HCT116 (cell line): Measurements from ENCODE around the gene SART3. TPM values are rescaled to one million over a fixed set of nuclear protein-coding genes. Genes with fewer than 3 reads are reported as not detected.

ENCODE experiments used
- ATAC-seq: fragments of 200-7000 bp; cut with Tn5 transposase; 2 replicates; pipeline ENCODE4 v1.9.1; 2020; ENCODE audit warnings: mild to moderate bottlenecking, moderate library complexity
- BruUV-seq: library from RNA; stranded (reverse); fragments of 400-500 nt; replicated peaks from 2 replicates; lab custom pipeline; 2021; lab: Mats Ljungman, UMichigan
- CTCF ChIA-PET: fragments of 300-600 bp; sonication (Branson Sonifier 250); formaldehyde crosslinking; loops from one replicate; lab custom pipeline; 2021; ENCODE audit warnings: antibody characterized with exemption; lab: Charles Lee
- POLR2A ChIA-PET: fragments of 300-600, 350-600 bp; sonication (Branson Sonifier 250); formaldehyde crosslinking; loops from one replicate; lab custom pipeline; 2021; ENCODE audit warnings: antibody characterized with exemption; lab: Charles Lee
- RAD21 ChIA-PET, 2 experiments: fragments of 300-600 bp; sonication (Branson Sonifier 250); formaldehyde crosslinking; loops; one replicate each; lab custom pipeline; 2023; ENCODE audit warnings: low total read pairs in 2 of 2; ENCODE audit not compliant: uncharacterized antibody in 2 of 2, unreplicated experiment in 2 of 2, low non-redundant PET in 1 of 2; lab: Charles Lee
- DNase-seq: peaks from one replicate; pipeline ENCODE4 v3.0.0-alpha.2; 2010; ENCODE audit warnings: low read depth, low spot score
- H2AFZ ChIP-seq: fragments of 200-600 bp; shearing (Covaris generic), sonication (generic); 2 replicates; pipeline ENCODE4 v1.6.1; 2017; ENCODE audit warnings: low read depth, mixed run types, mixed read lengths, antibody characterized with exemption, low read length; ENCODE audit not compliant: poor library complexity, severe bottlenecking
- H3K27ac ChIP-seq: 2 replicates; pipeline ENCODE4 v1.5.1; 2012; ENCODE audit warnings: low read depth, low read length
- H3K27me3 ChIP-seq: fragments of 200-600 bp; sonication (generic); 2 replicates; pipeline ENCODE4 v1.6.1; 2016; ENCODE audit warnings: mixed run types, low read length, mixed read lengths; ENCODE audit not compliant: insufficient read depth
- H3K36me3 ChIP-seq, 2 experiments: fragments of 200-500 bp in 1 of 2; fragments of 200-600 bp in 1 of 2; sonication (Bioruptor generic) in 1 of 2; sonication (generic) in 1 of 2; 2 replicates each; pipeline versions ENCODE4 v1.5.1 to v1.6.1; 2014 to 2016; ENCODE audit warnings: low read length in 2 of 2, inconsistent platforms in 1 of 2, mixed read lengths in 1 of 2, mixed run types in 1 of 2; ENCODE audit not compliant: insufficient read depth in 2 of 2, control insufficient read depth in 1 of 2
- H3K4me1 ChIP-seq, 2 experiments: fragments of 200-600 bp in 1 of 2; sonication (generic) in 1 of 2; 2 replicates each; pipeline versions ENCODE4 v1.5.1 to v1.6.1; 2012 to 2017; ENCODE audit warnings: low read length in 2 of 2, inconsistent platforms in 1 of 2, mild to moderate bottlenecking in 1 of 2, mixed read lengths in 1 of 2, mixed run types in 1 of 2, moderate library complexity in 1 of 2; ENCODE audit not compliant: insufficient read depth in 2 of 2, control insufficient read depth in 1 of 2
- H3K4me2 ChIP-seq: fragments of 200-600 bp; sonication (generic); 2 replicates; pipeline ENCODE4 v1.6.1; 2017; ENCODE audit warnings: mixed run types, low read length, mixed read lengths
- H3K4me3 ChIP-seq, 2 experiments: fragments of 200-600 bp in 1 of 2; sonication (generic) in 1 of 2; replicated peaks in 1 of 2; 2 replicates each; pipeline ENCODE4 v1.5.1; 2011 to 2016; ENCODE audit warnings: low read length in 2 of 2, control low read depth in 1 of 2, low read depth in 1 of 2, mild to moderate bottlenecking in 1 of 2, mixed read lengths in 1 of 2, mixed run types in 1 of 2
- H3K79me2 ChIP-seq: fragments of 200-600 bp; sonication (generic); 2 replicates; pipeline ENCODE4 v1.6.1; 2017; ENCODE audit warnings: mild to moderate bottlenecking, mixed run types, low read length, moderate library complexity, mixed read lengths; ENCODE audit not compliant: insufficient read depth
- H3K9ac ChIP-seq: fragments of 200-600 bp; sonication (generic); 2 replicates; pipeline ENCODE4 v1.6.1; 2016; ENCODE audit warnings: low read length, mixed read lengths
- H3K9me2 ChIP-seq: fragments of 200-600 bp; sonication (generic), shearing (Covaris generic); 2 replicates; pipeline ENCODE4 v1.6.1; 2017; ENCODE audit warnings: mixed run types, mild to moderate bottlenecking, moderate library complexity; ENCODE audit not compliant: insufficient read depth
- H3K9me3 ChIP-seq, 2 experiments: fragments of 200-500 bp in 1 of 2; fragments of 200-600 bp in 1 of 2; sonication (Bioruptor generic) in 1 of 2; sonication (generic) in 1 of 2; 2 replicates each; pipeline ENCODE4 v1.6.1; 2014 to 2017; ENCODE audit warnings: low read length in 2 of 2, mixed read lengths in 2 of 2, inconsistent platforms in 1 of 2, low read depth in 1 of 2, mild to moderate bottlenecking in 1 of 2, mixed run types in 1 of 2, moderate library complexity in 1 of 2; ENCODE audit not compliant: control insufficient read depth in 1 of 2, insufficient read depth in 1 of 2
- H4K20me1 ChIP-seq: fragments of 200-600 bp; sonication (generic), shearing (Covaris generic); 2 replicates; pipeline ENCODE4 v1.6.1; 2017; ENCODE audit warnings: mixed run types, mild to moderate bottlenecking, moderate library complexity; ENCODE audit not compliant: insufficient read depth
- CEBPB ChIP-seq: IDR thresholded peaks from 2 replicates; pipeline ENCODE4 v1.6.1; 2012; ENCODE audit warnings: low read depth
- ELF1 ChIP-seq: IDR thresholded peaks from 2 replicates; pipeline ENCODE4 v1.6.1; 2012; ENCODE audit warnings: low read depth, borderline replicate concordance
- FOSL1 ChIP-seq: IDR thresholded peaks from 2 replicates; pipeline ENCODE4 v1.6.1; 2012; ENCODE audit warnings: low read depth
- SP1 ChIP-seq: IDR thresholded peaks from 2 replicates; pipeline ENCODE4 v1.6.1; 2012; ENCODE audit warnings: low read depth
- TCF7L2 ChIP-seq: IDR thresholded peaks from 2 replicates; pipeline ENCODE4 v1.7.0; 2011; ENCODE audit warnings: borderline replicate concordance, inconsistent platforms; ENCODE audit not compliant: insufficient read depth, insufficient read length; ENCODE audit errors: extremely low read depth
- intact Hi-C: fragments of 100-400 bp; cut with micrococcal nuclease; formaldehyde crosslinking; loops from 2 replicates; pipeline ENCODE4 v1.10.0; 2022
- total RNA-seq: library from RNA; stranded (reverse); gene quantifications from one replicate; pipeline ENCODE4 v1.2.1, GENCODE V29; 2021; ENCODE audit not compliant: unreplicated experiment
- TF ChIP-seq, protein P1 (sequence below): IDR thresholded peaks from 2 replicates; pipeline ENCODE4 v1.6.1; 2011; ENCODE audit warnings: mild to moderate bottlenecking, low read length, moderate library complexity; ENCODE audit not compliant: insufficient replicate concordance; ENCODE audit errors: extremely low read depth
- TF ChIP-seq, protein P2 (sequence below): IDR thresholded peaks from 2 replicates; pipeline ENCODE4 v1.6.1; 2012
- TF ChIP-seq, protein P3 (sequence below): IDR thresholded peaks from 2 replicates; pipeline ENCODE4 v1.6.1; 2012
- TF ChIP-seq, protein P4 (sequence below), 3 experiments: fragments of 200-600 bp in 1 of 3; sonication (generic) in 1 of 3; IDR thresholded peaks in 2 of 3; conservative IDR thresholded peaks in 1 of 3; 2 replicates each; pipeline ENCODE4 v1.5.1; 2012 to 2017; ENCODE audit warnings: low read depth in 2 of 3, low read length in 2 of 3, antibody characterized with exemption in 1 of 3, borderline replicate concordance in 1 of 3, control low read depth in 1 of 3, mild to moderate bottlenecking in 1 of 3, mixed read lengths in 1 of 3, mixed run types in 1 of 3, moderate library complexity in 1 of 3; ENCODE audit not compliant: insufficient read depth in 1 of 3
- TF ChIP-seq, protein P5 (sequence below): IDR thresholded peaks from 2 replicates; pipeline ENCODE4 v1.6.1; 2012; ENCODE audit warnings: low read depth

Gene SART3
- total RNA-seq, 1 experiment from 2014 or later: 76.1 TPM

DNA sequence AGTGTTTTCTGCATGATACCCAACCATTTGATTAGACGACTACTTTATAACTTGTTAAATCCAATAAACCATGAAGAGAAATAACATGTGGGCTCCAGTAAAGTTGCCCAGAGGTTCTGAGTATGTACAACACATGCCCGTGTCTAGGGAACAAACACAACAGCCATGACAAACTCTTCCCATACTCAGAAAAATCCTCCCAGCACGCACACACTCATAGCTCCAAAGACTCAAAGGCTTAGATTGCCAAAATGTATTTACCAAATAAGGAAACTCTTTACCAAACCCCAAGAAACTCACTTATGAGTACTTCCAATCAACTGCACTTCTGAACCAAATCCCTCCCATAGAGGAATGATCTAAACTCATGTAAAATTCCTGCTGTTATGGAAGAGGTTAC, 17.3 kb downstream of the SART3 start:
- peaks cover 8% of the 10 kb centered on the region; the same call in 1 of the 2 replicates for H4K20me1 ChIP-seq
- ChIA-PET POLR2A (no interaction called here), CTCF (no interaction called here), RAD21 (no interaction called here)
- DNase-seq: no peak
- no peak overlapping the region for H3K27ac ChIP-seq
- peaks cover 6 to 18% of the 10 kb centered on the region in 2 experiments for H3K4me1 ChIP-seq
- H3K4me2 ChIP-seq: no peak overlapping the region
- H3K9me3 ChIP-seq: no peaks in the 10 kb centered on the region
- intact Hi-C loops: no loop called here
- H3K9ac ChIP-seq: no peak overlapping the region
- no peak for ATAC-seq
- H2AFZ ChIP-seq: no peak overlapping the region
- BruUV-seq: no TSS peak
- H3K9me2 ChIP-seq: no peaks in the 10 kb centered on the region
- H3K36me3 ChIP-seq: peaks cover 31 to 40% of the 10 kb centered on the region in 2 experiments
- TF ChIP-seq ELF1 (no peak), TCF7L2 (no peak), CEBPB (no peak)
- TF ChIP-seq, protein P1, sequence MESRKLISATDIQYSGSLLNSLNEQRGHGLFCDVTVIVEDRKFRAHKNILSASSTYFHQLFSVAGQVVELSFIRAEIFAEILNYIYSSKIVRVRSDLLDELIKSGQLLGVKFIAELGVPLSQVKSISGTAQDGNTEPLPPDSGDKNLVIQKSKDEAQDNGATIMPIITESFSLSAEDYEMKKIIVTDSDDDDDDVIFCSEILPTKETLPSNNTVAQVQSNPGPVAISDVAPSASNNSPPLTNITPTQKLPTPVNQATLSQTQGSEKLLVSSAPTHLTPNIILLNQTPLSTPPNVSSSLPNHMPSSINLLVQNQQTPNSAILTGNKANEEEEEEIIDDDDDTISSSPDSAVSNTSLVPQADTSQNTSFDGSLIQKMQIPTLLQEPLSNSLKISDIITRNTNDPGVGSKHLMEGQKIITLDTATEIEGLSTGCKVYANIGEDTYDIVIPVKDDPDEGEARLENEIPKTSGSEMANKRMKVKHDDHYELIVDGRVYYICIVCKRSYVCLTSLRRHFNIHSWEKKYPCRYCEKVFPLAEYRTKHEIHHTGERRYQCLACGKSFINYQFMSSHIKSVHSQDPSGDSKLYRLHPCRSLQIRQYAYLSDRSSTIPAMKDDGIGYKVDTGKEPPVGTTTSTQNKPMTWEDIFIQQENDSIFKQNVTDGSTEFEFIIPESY: no peak
- TF ChIP-seq, protein P2, sequence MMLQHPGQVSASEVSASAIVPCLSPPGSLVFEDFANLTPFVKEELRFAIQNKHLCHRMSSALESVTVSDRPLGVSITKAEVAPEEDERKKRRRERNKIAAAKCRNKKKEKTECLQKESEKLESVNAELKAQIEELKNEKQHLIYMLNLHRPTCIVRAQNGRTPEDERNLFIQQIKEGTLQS: no peak
- H3K4me3 ChIP-seq: no peak overlapping the region
- peaks cover 92% of the 10 kb centered on the region for H3K79me2 ChIP-seq
- no peaks in the 10 kb centered on the region for H3K27me3 ChIP-seq

DNA sequence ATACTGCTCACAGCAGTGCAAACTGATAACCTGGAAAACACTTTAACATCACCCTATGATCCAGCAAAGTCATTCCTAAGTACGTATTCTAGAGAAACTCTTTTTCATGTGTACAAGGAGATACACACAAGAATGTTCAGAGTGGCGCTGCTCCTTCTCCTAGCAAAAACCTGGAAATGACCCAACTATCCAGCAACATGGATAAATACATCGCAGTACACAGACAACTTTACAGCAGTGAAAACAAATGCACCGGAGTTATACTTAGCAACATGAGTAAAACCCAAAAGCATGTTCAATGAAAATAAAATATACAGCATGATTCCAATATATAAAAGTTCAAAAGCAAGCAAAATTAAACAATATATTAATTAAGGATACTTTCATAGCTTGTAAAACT, 18.7 kb downstream of the SART3 start:
- Histone ChIP-seq H3K36me3 (peaks cover 33 to 41% of the 10 kb centered on the region in 2 experiments; a peak in 3 of 4 replicates), H3K27me3 (no peaks in the 10 kb centered on the region), H3K4me1 (peaks cover 6 to 18% of the 10 kb centered on the region in 2 experiments), H3K4me2 (no peak overlapping the region), H3K4me3 (no peak overlapping the region), H4K20me1 (peaks cover 15% of the 10 kb centered on the region; the same call in 1 of the 2 replicates), H3K9ac (no peak overlapping the region), H3K9me3 (no peaks in the 10 kb centered on the region), H2AFZ (no peak overlapping the region), H3K9me2 (no peaks in the 10 kb centered on the region), H3K27ac (no peak overlapping the region), H3K79me2 (peaks cover 92% of the 10 kb centered on the region)
- ChIA-PET CTCF (no interaction called here), POLR2A (no interaction called here), RAD21 (no interaction called here)
- no peak for DNase-seq
- intact Hi-C loops: no loop called here
- no peak for ATAC-seq
- BruUV-seq: no TSS peak
- TF ChIP-seq, protein P3, sequence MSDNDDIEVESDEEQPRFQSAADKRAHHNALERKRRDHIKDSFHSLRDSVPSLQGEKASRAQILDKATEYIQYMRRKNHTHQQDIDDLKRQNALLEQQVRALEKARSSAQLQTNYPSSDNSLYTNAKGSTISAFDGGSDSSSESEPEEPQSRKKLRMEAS: no peak
- TF ChIP-seq, protein P4, sequence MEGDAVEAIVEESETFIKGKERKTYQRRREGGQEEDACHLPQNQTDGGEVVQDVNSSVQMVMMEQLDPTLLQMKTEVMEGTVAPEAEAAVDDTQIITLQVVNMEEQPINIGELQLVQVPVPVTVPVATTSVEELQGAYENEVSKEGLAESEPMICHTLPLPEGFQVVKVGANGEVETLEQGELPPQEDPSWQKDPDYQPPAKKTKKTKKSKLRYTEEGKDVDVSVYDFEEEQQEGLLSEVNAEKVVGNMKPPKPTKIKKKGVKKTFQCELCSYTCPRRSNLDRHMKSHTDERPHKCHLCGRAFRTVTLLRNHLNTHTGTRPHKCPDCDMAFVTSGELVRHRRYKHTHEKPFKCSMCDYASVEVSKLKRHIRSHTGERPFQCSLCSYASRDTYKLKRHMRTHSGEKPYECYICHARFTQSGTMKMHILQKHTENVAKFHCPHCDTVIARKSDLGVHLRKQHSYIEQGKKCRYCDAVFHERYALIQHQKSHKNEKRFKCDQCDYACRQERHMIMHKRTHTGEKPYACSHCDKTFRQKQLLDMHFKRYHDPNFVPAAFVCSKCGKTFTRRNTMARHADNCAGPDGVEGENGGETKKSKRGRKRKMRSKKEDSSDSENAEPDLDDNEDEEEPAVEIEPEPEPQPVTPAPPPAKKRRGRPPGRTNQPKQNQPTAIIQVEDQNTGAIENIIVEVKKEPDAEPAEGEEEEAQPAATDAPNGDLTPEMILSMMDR (IDR thresholded peaks at IDR 0.05 in 2 of 3, conservative IDR thresholded peaks at IDR 0.05 in 1 of 3; ENCODE audit: borderline replicate concordance in 1 of 3, insufficient read depth in 1 of 3, low read depth in 2 of 3, low read length in 2 of 3): no peak
- TF ChIP-seq SP1 (no peak), FOSL1 (no peak)
- TF ChIP-seq, protein P5, sequence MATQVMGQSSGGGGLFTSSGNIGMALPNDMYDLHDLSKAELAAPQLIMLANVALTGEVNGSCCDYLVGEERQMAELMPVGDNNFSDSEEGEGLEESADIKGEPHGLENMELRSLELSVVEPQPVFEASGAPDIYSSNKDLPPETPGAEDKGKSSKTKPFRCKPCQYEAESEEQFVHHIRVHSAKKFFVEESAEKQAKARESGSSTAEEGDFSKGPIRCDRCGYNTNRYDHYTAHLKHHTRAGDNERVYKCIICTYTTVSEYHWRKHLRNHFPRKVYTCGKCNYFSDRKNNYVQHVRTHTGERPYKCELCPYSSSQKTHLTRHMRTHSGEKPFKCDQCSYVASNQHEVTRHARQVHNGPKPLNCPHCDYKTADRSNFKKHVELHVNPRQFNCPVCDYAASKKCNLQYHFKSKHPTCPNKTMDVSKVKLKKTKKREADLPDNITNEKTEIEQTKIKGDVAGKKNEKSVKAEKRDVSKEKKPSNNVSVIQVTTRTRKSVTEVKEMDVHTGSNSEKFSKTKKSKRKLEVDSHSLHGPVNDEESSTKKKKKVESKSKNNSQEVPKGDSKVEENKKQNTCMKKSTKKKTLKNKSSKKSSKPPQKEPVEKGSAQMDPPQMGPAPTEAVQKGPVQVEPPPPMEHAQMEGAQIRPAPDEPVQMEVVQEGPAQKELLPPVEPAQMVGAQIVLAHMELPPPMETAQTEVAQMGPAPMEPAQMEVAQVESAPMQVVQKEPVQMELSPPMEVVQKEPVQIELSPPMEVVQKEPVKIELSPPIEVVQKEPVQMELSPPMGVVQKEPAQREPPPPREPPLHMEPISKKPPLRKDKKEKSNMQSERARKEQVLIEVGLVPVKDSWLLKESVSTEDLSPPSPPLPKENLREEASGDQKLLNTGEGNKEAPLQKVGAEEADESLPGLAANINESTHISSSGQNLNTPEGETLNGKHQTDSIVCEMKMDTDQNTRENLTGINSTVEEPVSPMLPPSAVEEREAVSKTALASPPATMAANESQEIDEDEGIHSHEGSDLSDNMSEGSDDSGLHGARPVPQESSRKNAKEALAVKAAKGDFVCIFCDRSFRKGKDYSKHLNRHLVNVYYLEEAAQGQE: no peak
